Activated CD8-positive, alpha-beta memory T cell treated with anti-CD3 and anti-CD28 coated beads for 4 hours (primary cell): ENCODE results near the gene ORMDL1.

Source experiments
- DNase-seq, 2 donors: peaks; one replicate each; pipeline ENCODE4 v3.0.0-alpha.2; 2020; ENCODE audit warnings: low read depth in 2 of 2

ORMDL1 gene, protein sequence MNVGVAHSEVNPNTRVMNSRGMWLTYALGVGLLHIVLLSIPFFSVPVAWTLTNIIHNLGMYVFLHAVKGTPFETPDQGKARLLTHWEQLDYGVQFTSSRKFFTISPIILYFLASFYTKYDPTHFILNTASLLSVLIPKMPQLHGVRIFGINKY

GRCh38 chr2:189783927-189784867 is at the start of gene ORMDL1, which contains the start of gene PMS1:
Gene ORMDL1, minus strand, starts transcription at chr2:189784339. Its CDS starts 1,744 bp downstream, at chr2:189782595.
Gene PMS1, plus strand, starts transcription at chr2:189784450. Its CDS starts 7,360 bp downstream, at chr2:189791810.
- DNase-seq: peak; percentile 86 to 91

DNA sequence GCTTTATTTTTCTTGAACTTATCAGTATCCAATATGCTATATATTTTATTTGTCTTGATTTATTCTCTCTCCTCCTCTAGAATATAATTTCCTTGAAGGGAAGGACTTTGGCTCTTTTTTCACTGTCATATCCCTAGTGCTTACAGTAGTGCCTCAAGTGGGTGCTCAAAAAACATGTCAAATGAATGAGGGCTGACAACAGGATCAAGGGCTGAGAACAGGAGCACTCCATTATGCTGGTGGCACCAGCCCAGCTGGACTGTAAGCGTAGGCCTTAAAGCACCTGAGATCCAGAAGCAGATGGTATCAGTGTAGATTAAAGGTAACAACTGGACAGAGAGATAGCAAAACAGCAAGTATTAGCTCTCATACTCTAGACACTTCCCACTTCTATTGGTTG is 46.4 kb upstream of the ORMDL1 start:
- no peak for DNase-seq

DNA sequence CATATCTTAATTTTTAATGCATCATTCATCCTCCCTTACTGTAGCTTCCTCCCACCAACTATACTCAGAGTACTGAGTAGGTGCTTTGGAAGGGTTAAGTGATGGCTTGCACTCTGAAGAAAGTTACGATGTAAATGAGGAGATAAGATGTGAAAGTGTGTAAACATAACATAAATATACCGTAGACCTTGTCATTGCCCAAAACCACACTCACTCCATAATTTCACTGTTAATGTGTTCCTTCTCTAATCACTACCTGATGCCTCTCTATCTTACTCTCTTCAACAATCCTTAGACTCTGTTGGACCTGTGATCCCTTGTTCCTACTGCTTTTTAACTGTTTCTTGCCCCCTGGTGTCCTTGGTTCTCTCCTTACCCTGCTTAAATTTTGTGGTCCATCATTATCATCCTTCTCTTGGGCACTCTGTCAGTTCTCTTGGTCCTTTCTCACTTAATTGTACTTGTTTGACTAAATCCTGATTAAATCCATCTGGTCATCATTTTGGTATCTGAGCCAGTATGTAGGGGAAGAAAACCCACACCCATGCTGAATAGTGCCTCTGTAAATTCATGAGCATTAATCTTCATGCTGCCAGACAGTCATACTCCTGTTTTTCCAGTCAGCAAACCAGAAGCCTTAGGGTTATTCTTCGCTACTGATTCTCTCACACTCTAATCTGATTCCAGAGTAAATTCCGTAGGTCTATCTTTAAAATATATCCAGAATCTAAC is 45.1 kb upstream of the ORMDL1 start:
- no peak for DNase-seq

DNA sequence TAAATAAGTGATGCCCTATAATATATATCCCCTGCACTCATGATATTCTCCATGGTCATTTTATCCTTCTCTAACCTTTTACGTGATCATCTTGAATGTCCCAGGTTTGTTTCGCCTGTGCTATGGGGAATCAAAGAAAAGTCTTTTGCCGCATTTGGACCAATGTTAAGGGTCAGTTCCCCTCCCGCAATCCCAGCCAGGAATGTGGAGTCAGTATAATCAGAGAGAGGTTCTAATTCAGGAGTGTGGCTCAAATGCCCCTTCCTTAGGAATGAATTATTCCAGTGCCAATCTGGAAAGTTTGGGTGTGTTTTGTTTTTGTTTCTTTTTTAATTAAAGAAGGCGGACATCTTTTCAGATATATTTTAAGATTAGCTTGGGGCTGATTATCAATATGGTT is 41.9 kb upstream of the ORMDL1 start:
- DNase-seq: no peak

- DNase-seq: no peak
These were observed 40.7 kb upstream of the ORMDL1 start for GRCh38 chr2:189824694-189825396.

DNA sequence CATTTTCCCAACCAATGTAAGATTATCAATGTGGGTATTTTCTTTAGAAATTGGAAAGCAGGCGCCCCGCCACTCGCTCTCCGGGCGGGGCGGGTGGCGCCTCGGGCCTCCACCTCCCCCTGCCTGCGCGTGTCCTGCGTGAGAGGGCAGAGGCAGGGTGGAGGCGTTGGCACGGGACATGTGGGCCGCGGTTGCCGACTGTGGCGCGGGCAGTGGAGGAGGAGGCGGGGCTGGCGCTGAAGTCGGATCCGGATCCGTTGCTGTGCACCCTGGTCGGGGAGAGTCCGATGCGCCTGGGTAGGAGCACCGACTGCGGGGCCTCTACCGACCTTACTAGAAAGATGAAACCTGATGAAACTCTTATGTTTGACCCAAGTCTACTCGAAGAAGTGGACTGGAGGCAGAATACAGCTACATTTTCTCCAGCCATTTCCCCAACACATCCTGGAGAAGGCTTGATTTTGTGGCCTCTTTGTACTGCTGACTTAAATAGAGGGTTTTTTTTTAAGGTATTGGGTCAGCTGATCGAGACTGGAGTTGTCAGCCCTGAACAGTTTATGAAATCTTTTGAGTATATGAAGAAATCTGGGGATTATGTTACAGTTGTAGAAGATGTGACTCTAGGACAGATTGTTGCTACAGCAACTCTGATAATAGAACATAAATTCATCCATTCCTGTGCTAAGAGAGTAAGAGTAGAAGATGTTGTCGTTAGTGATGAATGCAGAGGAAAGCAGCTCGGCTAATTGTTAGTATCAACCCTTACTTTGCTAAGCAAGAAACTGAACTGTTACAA is 38.0 kb upstream of the ORMDL1 start:
- no peak for DNase-seq

DNA sequence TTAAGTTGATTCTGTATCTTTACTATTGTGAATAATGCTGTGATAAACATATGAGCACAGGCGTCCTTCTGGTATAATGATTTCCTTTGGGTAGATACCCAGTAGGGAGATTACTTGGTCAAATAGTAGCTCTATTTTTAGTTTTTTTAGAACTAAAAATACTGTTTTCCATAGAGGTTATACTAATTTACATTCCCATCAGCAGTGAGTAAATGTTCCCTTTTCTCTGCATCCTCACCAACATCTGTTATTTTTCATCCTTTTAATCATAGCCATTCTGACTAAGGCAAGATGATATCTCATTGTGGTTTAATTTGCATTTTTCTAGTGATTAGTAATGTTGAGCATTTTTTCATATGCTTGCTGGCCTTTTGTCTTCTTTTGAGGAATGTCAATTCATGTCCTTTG is 35.2 kb upstream of the ORMDL1 start:
- no peak for DNase-seq

GRCh38 chr2:189818249-189819038 is 34.3 kb upstream of the ORMDL1 start:
- DNase-seq: no peak

DNA sequence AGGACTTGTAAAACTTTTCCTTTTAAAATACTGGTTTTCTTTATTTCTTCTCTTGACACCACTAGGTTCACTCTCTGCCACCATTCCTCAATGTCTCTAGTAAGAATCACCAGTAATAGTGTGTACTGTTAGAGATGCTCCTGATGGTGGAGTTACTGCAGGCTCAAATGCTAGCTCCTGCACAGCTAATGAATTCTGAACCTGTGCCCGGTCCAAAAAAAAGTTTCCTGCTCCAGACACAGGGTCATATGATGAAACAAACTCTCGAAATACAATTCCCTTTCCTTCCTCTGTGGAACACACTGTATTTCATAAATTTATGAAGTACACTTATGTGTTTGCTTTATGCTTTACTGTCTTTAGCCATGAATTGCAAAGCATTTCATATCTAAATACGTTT is 19.3 kb upstream of the ORMDL1 start:
- no peak for DNase-seq

DNA sequence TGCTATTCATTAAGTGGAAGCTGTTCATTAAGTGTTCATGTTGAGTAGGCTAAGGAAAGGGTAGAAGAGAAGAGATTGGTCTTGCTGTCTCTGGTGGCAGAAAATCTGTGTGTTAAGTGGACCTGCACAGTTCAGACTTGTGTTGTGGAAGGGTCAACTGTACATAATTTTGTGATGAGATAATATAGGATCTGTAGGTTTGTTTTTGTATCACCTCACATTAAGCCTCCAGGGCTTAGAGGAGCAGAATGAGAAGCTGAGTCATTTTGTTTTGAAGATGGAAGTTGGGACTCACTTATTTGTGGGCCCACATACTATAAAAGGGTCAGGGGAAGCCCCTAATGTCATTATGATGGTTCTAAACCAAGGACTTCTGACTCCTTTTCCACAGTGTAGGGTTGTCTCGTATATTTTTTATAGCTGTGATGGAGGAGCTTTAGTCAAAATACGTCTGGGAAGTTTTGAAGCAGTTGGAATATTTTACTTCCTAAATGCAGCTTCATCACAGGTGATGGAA is 18.3 kb upstream of the ORMDL1 start:
- no peak for DNase-seq

GRCh38 chr2:189799531-189799930 is 15.4 kb upstream of the ORMDL1 start:
- no peak for DNase-seq

- DNase-seq: no peak
These were observed 14.8 kb upstream of the ORMDL1 start for GRCh38 chr2:189799030-189799331.

GRCh38 chr2:189798312-189799029 is 14.3 kb upstream of the ORMDL1 start:
- DNase-seq: no peak

- no peak for DNase-seq
These were observed 13.8 kb upstream of the ORMDL1 start for GRCh38 chr2:189797902-189798301.

GRCh38 chr2:189794310-189794709 is 10.2 kb upstream of the ORMDL1 start:
- no peak for DNase-seq

GRCh38 chr2:189791338-189792042 is 7.4 kb upstream of the ORMDL1 start:
- DNase-seq: no peak

DNA sequence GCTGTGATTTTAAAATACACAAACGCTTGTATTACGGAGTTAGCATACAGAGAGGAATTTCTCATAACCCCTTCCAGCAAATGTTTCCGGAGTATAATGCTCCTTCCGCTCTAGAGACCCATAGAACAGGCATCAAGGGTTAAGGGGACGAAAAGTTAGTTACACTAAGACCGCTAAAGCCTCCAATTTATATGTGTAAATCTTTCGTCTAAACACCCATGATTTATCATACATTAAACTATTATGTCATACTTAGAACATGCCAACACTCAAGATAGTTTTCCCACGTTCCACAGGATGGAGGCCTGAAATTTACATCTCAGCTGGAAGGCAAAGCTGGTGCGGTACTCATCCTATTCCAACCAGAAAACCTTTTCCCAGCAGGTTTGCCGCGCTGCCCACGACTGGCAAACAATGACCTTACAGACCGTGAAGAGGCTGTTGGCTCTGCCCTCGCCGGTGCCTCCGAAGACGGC is 650 bp downstream of the ORMDL1 start:
- no peak for DNase-seq

- DNase-seq: no peak
These were observed 1.9 kb downstream of the ORMDL1 start for GRCh38 chr2:189782221-189782671.

GRCh38 chr2:189772212-189772611 is 11.9 kb downstream of the ORMDL1 start:
- no peak for DNase-seq
